Adrenal gland (tissue), 5 donors: ENCODE results near the gene HIP1.

Experiments
- CTCF ChIP-seq, 6 experiments: fragments of 450-650 bp in 4 of 6; fragments of 200-600 bp in 2 of 6; sonication (generic) in 1 of 6; IDR thresholded peaks; 1 replicate in 5 of 6; 2 replicates in 1 of 6; pipeline versions ENCODE4 v1.5.1 to v1.8.0; 2016 to 2021; ENCODE audit warnings: antibody characterized with exemption in 6 of 6, mild to moderate bottlenecking in 2 of 6, moderate library complexity in 1 of 6
- POLR2A ChIP-seq, 2 donors: fragments of 450-650 bp; IDR thresholded peaks; one replicate each; pipeline ENCODE4 v1.6.1; 2017; ENCODE audit warnings: antibody characterized with exemption in 2 of 2, mild to moderate bottlenecking in 2 of 2, moderate library complexity in 1 of 2
- donor health status: DM: no; HTN: no; CAD: no.

GRCh38 chr7:75571209-75571608 is 167.5 kb downstream of the HIP1 start:
- TF ChIP-seq CTCF (IDR thresholded peaks at IDR 0.05) (no peak), POLR2A (IDR thresholded peaks at IDR 0.05) (no peak)
